Fibroblast of skin of back (primary cell): ENCODE data around the gene RPH3AL.
A peak's percentile ranks its signal among the peaks of the same experiment; 100 is the strongest.
"Not testable (repeated sequence)": the region's sequence is repeated elsewhere in the genome, so short reads cannot be mapped to it uniquely, and the experiment has no call there.

ENCODE experiments used
- DNase-seq: peaks from one replicate; pipeline ENCODE4 v3.0.0-alpha.2; 2013

The RPH3AL gene

DNA sequence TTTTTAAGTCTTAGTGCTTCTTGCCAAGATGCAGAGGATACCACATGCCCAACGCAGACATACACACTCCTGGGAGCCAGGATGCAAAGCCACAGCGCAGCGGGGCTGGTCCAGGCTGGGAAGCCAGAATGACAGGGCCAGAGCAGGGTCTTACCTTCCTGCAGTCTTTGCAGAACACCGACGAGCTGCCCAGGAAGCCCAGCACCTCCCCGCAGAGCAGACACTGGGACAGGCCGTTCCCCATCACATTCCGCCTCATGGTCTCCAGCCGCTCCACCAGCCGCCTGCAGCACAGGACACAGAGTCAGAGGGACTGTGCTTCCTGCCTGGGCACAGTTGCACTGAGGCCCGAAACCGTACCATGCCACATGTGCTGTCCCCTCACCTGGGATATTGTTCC is 33.3 kb downstream of the RPH3AL start:
- DNase-seq, result no peak

DNA sequence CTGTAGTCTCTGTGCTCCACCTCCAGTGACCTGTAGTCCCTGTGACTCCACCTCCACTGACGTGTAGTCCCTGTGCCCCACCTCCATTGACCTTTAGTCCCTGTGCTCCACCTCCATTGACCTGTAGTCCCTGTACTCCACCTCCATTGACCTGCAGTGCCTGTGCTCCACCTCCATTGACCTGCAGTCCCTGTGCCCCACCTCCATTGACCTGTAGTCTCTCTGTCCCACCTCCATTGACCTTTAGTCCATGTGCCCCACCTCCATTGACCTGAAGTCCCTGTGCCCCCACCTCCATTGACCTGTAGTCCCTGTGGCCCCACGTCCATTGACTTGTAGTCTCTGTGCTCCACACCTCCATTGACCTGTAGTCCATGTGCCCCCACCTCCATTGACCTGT is 35.5 kb downstream of the RPH3AL start:
- DNase-seq, result not testable (repeated sequence)

DNA sequence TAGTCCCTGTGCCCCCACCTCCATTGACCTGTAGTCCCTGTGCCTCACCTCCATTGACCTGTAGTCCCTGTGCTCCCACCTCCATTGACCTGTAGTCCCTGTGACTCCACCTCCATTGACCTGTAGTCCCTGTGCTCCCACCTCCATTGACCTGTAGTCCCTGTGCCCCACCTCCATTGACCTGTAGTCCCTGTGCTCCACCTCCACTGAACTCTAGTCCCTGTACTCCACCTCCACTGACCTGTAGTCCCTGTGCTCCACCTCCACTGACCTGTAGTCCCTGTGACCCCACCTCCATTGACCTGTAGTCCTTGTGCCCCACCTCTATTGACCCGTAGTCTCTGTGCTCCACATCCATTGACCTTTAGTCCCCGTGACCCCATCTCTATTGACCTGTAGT is 37.2 kb downstream of the RPH3AL start:
- not testable (repeated sequence) for DNase-seq

DNA sequence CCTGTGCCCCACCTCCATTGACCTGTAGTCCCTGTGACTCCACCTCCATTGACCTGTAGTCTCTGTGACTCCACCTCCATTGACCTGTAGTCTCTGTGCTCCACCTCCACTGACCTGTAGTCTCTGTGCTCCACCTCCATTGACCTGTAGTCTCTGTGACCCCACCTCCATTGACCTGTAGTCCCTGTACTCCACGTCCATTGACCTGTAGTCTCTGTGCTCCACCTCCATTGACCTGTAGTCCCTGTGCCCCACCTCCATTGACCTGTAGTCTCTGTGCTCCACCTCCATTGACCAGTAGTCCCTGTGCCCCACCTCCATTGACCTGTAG is 38.0 kb downstream of the RPH3AL start:
- not testable (repeated sequence) for DNase-seq

DNA sequence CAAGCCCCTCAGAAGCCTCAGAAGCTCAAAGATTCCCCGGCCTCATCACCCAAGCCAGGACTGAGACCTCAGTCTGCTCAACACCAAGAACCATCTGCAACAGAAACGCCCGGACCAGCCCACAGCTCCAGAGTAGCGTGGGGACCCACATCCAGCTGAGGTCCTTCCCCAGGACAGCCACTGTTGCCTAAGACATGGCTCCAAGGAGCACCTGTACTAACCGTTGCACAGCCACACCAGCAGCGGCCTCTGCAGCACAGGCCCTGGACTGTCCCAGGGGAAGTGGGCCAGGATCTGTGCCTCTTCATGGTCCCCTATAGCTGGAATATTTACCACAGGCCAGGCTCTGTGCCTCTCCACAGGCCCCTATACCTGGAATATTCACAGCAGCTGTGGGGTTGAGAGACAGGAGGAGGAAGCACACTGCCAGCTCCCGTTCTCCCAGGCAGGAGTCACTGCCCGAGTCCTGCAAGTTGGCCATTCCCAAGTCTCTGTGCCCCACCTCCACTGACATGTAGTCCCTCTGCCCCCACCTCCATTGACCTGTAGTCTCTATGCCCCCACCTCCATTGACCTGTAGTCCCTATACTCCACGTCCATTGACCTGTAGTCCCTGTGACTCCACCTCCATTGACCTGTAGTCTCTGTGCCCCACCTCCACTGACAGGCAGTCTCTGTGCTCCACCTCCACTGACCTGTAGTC is 38.5 kb downstream of the RPH3AL start:
- DNase-seq, result no peak

DNA sequence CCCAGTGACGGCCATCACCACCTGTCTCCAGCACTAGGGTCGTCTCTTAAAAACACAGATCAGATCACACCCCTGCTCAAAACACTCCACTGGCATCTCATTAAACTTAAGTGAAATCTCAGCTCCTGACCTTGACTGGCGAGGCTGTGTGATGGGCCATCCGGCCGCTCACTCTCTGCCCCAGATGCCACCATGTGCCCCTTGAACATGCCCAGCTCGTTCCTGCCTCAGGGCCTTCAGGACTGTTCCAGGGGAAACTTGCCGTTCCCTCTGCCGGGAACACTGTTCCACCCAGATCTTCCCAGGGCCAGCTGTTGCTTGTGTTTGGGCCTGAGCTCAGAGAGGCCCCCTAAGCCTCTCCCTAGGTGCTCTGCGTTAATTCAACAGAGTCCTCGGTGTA is 39.4 kb downstream of the RPH3AL start:
- no peak for DNase-seq

DNA sequence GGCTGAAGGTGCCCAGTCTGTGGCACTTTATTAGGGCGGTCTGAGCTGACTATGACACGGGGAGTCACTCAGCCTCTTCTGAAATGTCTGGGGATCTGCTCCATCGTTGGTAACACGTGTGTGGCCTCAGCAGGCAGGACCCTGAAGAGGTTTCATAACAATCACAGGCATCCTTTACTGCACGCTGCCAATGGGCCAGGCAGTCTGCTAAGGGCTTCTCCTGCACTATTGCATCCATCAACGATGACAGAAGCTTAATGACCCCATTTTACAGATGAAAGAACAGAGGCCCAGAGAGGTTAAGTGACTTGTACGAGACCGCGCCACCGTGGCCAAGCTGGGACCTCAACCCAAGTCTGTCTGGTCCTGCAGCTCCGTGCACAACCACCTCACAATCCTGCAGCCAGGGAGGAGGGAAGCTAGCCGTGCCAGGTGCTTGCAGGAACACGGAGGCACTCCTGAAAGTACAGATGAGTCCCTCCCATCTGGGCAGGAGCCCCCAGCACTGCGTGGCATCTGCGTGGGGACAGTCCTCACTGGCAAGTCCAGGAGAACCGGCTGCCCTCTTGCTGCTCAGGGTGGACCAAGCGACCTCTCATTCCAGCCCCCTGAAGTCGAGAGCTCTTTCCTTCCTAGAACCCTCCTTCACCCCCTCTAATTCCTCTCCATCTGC is 40.0 kb downstream of the RPH3AL start:
- no peak for DNase-seq

DNA sequence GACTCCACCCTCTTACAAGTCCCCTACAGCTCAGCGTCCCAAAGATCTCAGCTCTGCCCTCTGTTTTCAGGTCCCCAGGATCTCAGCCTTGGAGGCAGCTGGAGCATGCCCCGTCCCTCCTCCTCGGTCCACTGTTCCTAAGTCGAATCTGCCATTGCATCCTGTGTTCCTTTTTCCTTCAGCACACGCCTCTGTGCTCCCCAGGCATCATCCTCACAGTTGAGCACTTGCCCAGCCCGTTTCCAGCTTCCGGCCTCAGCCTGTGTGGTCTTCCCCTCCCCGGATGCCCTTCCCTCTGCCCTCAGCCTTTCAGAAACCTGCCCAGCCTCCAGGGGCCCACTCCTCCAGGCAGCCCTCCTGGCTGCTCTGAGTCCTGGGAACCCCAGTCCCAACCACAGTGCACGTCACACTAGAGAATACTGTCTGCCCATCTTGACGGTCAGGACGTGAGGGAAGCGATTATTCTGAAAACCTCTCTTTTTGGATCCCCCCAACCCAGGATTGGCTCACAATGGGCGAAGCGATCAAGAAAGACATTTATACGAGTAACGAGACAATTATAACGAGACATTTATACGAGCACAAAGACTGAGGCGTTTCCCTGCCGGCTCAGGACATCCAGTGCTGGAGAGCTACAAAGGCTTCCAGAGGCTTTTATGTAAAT is 41.4 kb downstream of the RPH3AL start:
- DNase-seq, result no peak

DNA sequence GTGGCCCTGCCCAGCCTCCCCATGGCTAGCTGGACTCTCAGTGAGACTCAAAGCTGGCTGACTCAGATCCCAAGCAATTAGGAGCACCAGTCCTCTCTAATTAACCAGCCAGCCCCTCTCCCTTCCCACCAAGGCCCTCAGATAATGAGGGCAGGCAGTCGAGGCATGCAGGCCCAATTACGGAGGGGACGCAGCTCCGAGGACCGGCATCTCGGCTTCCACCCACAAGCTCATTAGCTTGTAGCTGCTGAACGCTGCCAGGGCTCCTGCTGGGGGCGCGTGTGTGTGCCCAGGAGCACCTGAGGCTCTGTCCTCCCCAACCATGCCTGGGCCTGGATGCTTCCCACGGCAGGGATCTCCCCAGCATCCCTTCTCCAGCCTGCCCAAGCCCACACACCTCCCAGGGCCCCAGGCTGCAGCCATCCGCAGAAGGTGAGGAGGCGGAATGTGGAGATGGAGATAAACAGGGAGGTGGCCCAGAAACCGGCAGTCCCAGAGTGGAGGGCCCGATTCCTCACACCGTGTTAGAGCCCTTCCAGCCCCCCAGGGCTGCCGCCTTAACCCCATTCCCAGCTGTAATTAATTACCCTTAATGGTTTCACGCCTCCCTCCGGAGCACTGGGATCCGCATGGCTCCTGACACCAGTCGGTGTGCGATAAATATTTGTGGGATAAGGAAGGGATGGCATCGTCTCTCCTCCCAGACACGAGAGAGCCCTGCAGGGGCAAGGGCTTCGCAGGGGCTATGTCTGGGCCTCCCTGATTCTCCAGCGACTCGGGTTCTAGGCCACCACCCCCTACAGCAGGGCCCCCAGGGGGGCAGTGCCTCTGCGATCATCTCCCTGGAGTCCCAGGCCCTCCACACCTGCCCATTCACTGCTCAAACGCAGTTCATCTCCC is 42.2 kb downstream of the RPH3AL start:
- DNase-seq, result no peak

DNA sequence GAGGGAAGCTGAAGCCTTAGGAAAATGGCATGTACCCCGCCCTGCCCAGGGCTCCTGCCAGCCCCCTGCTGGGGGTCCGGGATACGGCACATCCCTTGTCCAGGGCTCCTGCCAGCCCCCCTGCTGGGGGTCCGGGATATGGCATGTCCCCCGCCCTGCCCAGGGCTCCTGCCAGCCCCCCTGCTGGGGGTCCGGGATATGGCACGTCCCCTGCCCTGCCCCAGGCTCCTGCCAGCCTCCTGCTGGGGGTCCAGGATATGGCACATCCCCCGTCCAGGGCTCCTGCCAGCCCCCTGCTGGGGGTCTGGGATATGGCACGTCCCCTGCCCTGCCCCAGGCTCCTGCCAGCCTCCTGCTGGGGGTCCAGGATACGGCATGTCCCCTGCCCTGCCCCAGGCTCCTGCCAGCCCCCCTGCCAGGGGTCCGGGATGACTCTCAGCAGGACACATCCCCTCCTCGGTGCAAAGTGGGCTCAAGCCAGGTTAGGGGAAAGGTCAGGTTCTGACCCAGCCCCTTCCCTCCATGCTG is 43.2 kb downstream of the RPH3AL start:
- DNase-seq, result peak; percentile 33

DNA sequence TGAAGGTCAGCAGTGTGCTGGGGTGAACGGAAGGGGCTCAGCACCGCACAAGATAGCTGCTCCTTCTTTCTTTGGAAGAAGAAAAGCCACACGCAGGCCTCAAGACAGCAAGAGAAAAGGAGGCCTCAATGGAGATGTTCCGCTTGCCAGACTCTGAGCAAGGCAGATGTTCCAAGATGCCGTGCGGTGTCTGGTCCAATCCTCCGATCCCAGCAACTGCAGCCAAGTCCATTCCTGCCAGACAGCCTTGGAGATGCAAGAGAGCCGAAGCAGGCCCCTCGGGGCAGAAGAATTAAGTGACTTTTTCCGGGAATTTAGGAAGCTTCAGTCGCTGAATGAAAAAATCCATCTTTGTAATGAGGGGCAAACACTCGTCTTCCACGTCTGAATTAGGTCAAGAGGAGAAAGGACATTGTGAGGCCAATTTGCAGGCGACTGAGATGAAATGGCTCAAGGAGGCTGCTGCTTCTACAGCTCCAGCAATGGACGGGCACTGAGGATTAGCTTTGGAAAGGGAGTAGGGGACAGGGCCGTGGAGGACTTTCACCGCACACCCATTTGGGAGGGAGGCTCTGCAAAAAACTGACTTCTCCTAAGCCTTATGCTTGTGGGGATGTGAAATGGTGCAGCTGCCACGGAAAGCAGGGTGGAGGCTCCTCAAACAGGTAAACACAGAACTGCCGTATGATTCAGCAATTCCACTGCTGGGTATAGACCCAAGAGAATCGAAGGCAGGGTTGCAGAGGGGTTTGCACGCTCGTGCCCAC is 44.7 kb downstream of the RPH3AL start:
- no peak for DNase-seq

DNA sequence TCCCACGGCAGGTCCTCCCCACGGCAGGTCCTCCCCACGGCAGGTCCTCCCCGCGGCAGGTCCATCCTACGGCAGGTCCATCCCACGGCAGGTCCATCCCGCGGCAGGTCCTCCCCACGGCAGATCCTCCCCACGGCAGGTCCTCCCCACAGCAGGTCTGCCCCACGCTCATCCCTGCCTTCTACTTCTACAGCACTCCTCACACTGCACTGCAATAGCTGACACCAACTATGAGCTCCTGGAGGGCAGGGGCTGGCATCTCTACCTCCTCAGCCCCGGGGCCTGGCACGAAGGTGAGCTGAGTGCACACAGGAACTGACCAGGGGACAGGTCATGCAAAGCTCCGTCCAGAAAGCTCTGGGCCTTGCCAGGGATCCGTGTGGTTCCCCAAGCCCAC is 45.3 kb downstream of the RPH3AL start:
- DNase-seq, result no peak

DNA sequence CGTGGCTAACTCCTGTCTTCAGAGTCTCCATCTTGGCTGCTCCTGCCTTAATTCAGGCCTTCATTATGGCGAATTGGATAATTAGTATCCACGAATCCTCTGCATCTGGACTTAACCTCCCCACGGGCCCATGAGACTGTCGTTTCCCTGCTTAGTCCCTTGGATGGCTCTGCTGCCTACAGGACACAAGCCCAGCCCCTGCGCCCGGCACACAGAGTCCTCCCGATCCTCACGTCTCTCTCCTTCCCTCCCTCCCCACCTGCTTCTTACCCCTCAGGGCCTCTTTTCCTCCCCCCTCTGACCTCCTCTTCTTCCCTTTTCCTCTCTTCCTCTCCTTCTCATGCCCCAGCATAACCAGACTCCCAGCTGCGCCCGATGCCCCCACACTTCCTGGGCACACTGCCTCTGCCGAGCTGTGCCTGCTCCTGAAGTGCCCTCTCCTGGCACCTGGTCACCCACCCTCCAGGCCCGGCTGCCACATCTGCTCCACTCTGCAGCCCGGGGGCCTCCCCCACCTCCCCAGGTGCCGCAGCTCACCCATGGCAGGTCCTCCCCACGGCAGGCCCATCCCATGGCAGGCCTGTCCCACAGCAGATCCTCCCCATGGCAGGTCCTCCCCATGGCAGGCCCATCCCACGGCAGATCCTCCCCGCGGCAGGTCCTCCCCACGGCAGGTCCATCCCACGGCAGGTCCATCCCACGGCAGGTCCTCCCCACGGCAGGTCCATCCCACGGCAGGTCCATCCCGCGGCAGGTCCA is 45.9 kb downstream of the RPH3AL start:
- no peak for DNase-seq

DNA sequence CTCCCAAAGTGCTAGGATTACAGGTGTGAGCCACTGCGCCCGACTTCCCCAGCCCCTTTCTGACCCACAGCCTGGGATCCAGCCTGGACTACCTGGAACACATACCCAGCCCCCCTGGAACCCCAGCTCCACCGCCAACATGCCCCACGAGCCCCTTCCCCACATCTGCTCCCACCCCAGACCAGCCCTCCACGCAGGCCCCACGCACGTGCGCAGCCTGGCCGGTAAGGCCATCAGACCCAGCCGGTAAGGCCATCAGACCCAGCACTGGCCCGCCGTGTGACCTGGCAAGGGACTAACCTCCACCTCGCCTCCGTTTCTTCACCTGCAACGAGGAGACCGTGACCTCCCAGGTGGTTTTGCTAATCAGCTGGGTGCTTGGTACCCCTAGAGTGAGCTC is 46.5 kb downstream of the RPH3AL start:
- DNase-seq, result no peak

DNA sequence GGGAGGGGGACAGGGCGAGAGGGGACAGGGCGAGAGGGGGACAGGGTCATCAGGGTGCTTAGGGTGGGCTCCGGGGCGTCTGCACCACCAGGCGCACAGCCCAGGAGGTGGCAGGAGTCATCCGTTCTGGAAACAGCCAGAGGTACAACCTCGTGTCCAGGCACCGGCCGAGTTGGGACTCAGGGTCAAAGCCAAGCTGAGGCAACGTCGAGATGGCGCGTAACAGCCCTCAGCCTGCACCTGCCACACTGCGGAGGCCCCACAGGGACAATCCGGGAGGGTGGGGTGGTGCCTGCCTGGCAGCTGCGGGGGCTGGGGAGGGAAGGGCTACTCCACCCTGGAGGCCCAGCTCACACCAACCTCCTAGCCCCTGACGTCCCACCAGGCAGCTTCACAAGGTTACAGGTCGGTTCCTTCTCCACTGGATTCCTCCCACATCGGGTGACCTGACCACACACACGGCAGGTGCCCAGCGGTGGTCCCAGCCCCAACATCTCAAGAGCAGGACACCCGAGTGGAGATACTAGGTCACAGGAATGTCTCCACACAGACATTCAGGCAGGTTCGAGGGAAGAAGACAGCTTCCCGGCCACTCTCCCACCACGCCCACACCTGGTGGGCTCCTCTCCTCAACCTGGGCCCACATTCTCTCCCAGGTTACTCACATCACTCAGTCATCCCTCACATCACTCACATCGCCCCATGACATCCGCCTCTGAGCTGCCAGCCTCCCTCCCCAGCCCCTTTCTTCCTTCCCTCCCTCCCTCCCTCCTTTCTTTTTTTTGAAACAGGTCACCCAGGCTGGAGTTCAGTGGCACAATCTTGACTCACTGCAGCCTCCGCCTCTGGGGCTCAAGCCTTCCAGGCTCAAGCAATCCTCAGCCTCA is 47.3 kb downstream of the RPH3AL start:
- no peak for DNase-seq

DNA sequence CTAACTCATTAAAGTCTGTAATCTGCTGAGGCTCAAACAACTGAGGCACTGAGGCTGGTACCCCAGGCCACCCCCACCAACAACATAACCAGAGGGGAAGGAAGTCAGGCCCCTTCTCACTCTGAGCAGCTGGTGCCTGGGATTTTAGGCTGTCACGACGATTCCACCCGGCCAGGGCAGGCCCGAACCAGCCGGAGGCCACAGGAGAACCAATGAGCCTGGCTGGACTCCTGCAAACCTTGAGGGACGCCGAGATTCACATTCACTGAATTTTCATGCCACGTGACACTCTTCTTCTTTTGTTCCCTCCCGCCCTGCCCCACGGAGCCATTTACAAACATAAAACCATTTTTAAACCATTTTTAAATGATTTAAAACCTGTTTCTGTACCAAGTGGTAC is 48.1 kb downstream of the RPH3AL start:
- DNase-seq, result no peak

DNA sequence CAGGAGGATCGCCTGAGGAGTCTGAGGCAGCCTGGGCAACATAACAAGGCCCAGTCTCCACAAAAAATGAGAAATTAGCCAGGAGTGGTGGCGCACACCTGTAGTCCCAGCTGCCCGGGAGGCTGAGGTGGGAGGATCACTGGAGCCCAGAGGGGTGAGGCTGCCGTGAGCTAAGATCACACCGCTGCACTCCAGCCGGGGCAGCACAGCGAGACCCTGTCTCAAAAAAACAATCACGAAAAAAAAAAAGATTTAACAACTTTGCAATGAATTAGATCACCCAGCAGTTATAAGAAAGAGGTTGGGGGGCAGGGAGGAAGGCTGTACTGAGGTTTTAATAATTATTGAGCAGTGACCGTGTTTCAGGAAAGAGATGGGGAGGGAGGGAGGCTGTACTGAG is 49.4 kb downstream of the RPH3AL start:
- DNase-seq, result no peak

DNA sequence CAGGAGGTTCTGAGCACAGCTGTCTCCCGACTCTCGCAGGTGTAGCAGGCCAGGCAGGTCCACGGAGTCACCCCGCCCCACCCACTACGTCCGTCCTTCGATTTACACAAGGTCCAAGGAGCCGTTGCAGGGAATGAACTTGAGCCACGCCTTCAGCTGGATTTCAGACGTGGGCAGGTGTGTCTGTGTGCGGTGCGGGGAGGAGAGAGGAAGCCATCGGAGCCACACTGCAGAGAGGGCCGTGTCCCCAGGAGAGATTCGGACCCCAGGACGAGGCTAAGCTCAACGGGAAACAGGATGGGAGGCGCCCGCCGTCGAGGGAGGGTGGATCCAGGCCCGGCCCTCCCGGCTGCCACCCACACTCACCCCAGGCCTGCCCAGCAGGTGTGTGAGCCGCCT is 50.3 kb downstream of the RPH3AL start:
- no peak for DNase-seq

DNA sequence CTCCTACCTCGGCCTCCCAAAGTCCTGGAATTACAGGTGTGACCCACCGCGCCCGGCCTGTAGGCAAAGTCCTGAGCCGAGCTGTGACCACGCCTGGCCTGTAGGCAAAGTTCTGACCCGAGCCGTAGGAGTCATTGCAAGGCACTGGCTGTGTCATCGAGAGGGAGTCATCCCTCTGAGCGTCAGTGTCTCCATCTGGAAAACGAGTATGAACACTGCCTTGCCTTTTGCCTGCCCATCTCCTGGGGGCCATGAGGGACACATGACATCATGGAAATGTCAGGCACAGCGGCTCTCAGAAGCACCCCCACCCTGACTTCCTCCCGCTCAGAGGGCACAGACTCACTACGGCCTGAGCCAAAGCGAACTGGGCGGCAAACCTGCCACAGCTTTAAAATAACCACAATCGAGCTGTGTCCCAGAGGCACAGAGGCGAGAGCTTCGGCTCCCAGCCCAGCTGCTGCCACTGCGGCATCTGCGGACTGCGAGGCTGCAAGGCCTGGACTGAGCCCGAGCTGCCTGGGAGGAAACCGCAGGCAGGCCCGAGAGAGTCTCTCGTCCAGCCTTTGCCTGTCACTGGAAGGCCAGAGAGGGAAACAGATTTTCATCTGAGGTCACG is 50.8 kb downstream of the RPH3AL start:
- no peak for DNase-seq

DNA sequence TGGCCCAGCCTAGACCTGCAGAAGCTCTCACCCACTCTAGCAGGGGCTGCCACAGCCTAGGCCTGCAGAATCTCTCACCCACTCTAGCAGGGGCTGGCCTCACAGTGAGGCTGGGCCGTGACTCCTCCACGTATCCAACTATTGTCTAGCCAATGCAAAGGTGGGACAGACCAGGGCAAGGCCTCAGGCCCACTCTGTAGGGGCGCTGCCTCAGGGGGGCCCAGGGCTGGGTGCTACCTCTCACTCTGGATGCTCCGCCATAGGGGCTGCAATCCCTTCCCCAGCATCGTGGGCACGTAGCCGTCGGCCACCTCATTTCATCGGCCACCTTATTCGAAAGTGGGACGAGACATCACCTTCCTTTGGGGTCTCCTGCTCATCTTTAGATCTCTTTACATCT is 51.7 kb downstream of the RPH3AL start:
- DNase-seq, result no peak
